Measurements from ENCODE around the gene NFATC2. TPM values are rescaled to one million over a fixed set of nuclear protein-coding genes. Genes with fewer than 3 reads are reported as not detected.

NFATC2 gene
- total and polyA plus RNA-seq, 2 experiments from 2014 or later, result 0.52 to 0.59 TPM

- TF ChIP-seq, protein P1, sequence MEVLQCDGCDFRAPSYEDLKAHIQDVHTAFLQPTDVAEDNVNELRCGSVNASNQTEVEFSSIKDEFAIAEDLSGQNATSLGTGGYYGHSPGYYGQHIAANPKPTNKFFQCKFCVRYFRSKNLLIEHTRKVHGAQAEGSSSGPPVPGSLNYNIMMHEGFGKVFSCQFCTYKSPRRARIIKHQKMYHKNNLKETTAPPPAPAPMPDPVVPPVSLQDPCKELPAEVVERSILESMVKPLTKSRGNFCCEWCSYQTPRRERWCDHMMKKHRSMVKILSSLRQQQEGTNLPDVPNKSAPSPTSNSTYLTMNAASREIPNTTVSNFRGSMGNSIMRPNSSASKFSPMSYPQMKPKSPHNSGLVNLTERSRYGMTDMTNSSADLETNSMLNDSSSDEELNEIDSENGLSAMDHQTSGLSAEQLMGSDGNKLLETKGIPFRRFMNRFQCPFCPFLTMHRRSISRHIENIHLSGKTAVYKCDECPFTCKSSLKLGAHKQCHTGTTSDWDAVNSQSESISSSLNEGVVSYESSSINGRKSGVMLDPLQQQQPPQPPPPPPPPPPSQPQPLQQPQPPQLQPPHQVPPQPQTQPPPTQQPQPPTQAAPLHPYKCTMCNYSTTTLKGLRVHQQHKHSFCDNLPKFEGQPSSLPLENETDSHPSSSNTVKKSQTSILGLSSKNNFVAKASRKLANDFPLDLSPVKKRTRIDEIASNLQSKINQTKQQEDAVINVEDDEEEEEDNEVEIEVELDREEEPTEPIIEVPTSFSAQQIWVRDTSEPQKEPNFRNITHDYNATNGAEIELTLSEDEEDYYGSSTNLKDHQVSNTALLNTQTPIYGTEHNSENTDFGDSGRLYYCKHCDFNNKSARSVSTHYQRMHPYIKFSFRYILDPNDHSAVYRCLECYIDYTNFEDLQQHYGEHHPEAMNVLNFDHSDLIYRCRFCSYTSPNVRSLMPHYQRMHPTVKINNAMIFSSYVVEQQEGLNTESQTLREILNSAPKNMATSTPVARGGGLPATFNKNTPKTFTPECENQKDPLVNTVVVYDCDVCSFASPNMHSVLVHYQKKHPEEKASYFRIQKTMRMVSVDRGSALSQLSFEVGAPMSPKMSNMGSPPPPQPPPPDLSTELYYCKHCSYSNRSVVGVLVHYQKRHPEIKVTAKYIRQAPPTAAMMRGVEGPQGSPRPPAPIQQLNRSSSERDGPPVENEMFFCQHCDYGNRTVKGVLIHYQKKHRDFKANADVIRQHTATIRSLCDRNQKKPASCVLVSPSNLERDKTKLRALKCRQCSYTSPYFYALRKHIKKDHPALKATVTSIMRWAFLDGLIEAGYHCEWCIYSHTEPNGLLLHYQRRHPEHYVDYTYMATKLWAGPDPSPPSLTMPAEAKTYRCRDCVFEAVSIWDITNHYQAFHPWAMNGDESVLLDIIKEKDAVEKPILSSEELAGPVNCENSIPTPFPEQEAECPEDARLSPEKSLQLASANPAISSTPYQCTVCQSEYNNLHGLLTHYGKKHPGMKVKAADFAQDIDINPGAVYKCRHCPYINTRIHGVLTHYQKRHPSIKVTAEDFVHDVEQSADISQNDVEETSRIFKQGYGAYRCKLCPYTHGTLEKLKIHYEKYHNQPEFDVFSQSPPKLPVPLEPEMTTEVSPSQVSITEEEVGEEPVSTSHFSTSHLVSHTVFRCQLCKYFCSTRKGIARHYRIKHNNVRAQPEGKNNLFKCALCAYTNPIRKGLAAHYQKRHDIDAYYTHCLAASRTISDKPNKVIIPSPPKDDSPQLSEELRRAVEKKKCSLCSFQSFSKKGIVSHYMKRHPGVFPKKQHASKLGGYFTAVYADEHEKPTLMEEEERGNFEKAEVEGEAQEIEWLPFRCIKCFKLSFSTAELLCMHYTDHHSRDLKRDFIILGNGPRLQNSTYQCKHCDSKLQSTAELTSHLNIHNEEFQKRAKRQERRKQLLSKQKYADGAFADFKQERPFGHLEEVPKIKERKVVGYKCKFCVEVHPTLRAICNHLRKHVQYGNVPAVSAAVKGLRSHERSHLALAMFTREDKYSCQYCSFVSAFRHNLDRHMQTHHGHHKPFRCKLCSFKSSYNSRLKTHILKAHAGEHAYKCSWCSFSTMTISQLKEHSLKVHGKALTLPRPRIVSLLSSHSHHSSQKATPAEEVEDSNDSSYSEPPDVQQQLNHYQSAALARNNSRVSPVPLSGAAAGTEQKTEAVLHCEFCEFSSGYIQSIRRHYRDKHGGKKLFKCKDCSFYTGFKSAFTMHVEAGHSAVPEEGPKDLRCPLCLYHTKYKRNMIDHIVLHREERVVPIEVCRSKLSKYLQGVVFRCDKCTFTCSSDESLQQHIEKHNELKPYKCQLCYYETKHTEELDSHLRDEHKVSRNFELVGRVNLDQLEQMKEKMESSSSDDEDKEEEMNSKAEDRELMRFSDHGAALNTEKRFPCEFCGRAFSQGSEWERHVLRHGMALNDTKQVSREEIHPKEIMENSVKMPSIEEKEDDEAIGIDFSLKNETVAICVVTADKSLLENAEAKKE (CRISPR knock-in tag; IDR thresholded peaks at IDR 0.05), result no peak
- TF ChIP-seq ZNF114 (CRISPR knock-in tag; IDR thresholded peaks at IDR 0.05), result no peak
Measured at GRCh38 chr20:51380401-51381385, 161.8 kb downstream of the NFATC2 start (continued).

- Histone ChIP-seq H3K4me3 (no peak overlapping the region), H3K4me2 (no peak overlapping the region), H3K9me2 (ENCODE audit: insufficient read depth) (no peaks in the 10 kb centered on the region), H2AFZ (no peak overlapping the region), H3K27ac (ENCODE audit: low read depth) (no peak overlapping the region), H3K4me1 (ENCODE audit: insufficient read depth) (no peaks in the 10 kb centered on the region), H3K27me3 (ENCODE audit: insufficient read depth) (no peaks in the 10 kb centered on the region), H4K20me1 (replicated peaks; ENCODE audit: insufficient read depth) (no peaks in the 10 kb centered on the region), H3F3A (replicated peaks; ENCODE audit: low read depth) (no peaks in the 10 kb centered on the region), H3K36me3 (ENCODE audit: insufficient read depth) (no peaks in the 10 kb centered on the region), H3K79me2 (replicated peaks; ENCODE audit: insufficient read depth) (no peaks in the 10 kb centered on the region)
- H3K9me3 Mint-ChIP-seq, result no peaks in the 10 kb centered on the region
- H3K4me1 Mint-ChIP-seq, result peaks cover 14% of the 10 kb centered on the region
- H3K27me3 Mint-ChIP-seq (ENCODE audit: insufficient read depth, low read depth, poor library complexity), result peaks cover 12% of the 10 kb centered on the region
- H3K36me3 Mint-ChIP-seq (ENCODE audit: low read depth), result no peaks in the 10 kb centered on the region
- no peak for ATAC-seq
- DNase-seq (ENCODE audit: low spot score), result no peak
- no peak overlapping the region for H3K27ac Mint-ChIP-seq
- no peak overlapping the region for H3K4me3 Mint-ChIP-seq
- TF ChIP-seq, protein P1 (CRISPR knock-in tag; IDR thresholded peaks at IDR 0.05), result no peak
- TF ChIP-seq STAT1 (IDR thresholded peaks at IDR 0.05; ENCODE audit: unreplicated experiment) (no peak), ZNF114 (CRISPR knock-in tag; IDR thresholded peaks at IDR 0.05) (no peak), EZH2phosphoT487 (IDR thresholded peaks at IDR 0.05; ENCODE audit: unreplicated experiment) (no peak), NANOG (IDR thresholded peaks at IDR 0.05; ENCODE audit: borderline replicate concordance) (no peak)
Measured at GRCh38 chr20:51379601-51380341, 162.7 kb downstream of the NFATC2 start.
